ENCODE results near the gene STAC2. TPM values are rescaled to one million over a fixed set of nuclear protein-coding genes. Genes with fewer than 3 reads are reported as not detected.

STAC2 gene
- total and polyA plus RNA-seq, 9 of the 15 experiments (the other 6 are each of a cell fraction or from before 2014, with no cell fraction given), result not detected

GRCh38 chr17:39197380-39198185, 28.2 kb downstream of the STAC2 start, which contains the start of gene CACNB1 (continued):
- TF ChIP-seq, protein P1, sequence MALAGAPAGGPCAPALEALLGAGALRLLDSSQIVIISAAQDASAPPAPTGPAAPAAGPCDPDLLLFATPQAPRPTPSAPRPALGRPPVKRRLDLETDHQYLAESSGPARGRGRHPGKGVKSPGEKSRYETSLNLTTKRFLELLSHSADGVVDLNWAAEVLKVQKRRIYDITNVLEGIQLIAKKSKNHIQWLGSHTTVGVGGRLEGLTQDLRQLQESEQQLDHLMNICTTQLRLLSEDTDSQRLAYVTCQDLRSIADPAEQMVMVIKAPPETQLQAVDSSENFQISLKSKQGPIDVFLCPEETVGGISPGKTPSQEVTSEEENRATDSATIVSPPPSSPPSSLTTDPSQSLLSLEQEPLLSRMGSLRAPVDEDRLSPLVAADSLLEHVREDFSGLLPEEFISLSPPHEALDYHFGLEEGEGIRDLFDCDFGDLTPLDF (CRISPR knock-in tag; IDR thresholded peaks at IDR 0.05), result no peak
- TF ChIP-seq HOMEZ (CRISPR knock-in tag; IDR thresholded peaks at IDR 0.05), result no peak
- TF ChIP-seq RFX5 (IDR thresholded peaks at IDR 0.05; ENCODE audit: low read depth, low read length), result no peak
- TF ChIP-seq BCOR (IDR thresholded peaks at IDR 0.05), result no peak
- TF ChIP-seq NR2F6 (CRISPR knock-in tag; IDR thresholded peaks at IDR 0.05), result no peak
- TF ChIP-seq, protein P2, sequence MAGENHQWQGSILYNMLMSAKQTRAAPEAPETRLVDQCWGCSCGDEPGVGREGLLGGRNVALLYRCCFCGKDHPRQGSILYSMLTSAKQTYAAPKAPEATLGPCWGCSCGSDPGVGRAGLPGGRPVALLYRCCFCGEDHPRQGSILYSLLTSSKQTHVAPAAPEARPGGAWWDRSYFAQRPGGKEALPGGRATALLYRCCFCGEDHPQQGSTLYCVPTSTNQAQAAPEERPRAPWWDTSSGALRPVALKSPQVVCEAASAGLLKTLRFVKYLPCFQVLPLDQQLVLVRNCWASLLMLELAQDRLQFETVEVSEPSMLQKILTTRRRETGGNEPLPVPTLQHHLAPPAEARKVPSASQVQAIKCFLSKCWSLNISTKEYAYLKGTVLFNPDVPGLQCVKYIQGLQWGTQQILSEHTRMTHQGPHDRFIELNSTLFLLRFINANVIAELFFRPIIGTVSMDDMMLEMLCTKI (IDR thresholded peaks at IDR 0.05; ENCODE audit: partially characterized antibody), result no peak
- TF ChIP-seq HMG20B (CRISPR knock-in tag; IDR thresholded peaks at IDR 0.05), result no peak
- TF ChIP-seq, protein P3, sequence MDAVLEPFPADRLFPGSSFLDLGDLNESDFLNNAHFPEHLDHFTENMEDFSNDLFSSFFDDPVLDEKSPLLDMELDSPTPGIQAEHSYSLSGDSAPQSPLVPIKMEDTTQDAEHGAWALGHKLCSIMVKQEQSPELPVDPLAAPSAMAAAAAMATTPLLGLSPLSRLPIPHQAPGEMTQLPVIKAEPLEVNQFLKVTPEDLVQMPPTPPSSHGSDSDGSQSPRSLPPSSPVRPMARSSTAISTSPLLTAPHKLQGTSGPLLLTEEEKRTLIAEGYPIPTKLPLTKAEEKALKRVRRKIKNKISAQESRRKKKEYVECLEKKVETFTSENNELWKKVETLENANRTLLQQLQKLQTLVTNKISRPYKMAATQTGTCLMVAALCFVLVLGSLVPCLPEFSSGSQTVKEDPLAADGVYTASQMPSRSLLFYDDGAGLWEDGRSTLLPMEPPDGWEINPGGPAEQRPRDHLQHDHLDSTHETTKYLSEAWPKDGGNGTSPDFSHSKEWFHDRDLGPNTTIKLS (IDR thresholded peaks at IDR 0.05; ENCODE audit: borderline replicate concordance, low read depth), result no peak
- no peak for TF ChIP-seq SMARCA4 (IDR thresholded peaks at IDR 0.05)
- TF ChIP-seq, protein P4, sequence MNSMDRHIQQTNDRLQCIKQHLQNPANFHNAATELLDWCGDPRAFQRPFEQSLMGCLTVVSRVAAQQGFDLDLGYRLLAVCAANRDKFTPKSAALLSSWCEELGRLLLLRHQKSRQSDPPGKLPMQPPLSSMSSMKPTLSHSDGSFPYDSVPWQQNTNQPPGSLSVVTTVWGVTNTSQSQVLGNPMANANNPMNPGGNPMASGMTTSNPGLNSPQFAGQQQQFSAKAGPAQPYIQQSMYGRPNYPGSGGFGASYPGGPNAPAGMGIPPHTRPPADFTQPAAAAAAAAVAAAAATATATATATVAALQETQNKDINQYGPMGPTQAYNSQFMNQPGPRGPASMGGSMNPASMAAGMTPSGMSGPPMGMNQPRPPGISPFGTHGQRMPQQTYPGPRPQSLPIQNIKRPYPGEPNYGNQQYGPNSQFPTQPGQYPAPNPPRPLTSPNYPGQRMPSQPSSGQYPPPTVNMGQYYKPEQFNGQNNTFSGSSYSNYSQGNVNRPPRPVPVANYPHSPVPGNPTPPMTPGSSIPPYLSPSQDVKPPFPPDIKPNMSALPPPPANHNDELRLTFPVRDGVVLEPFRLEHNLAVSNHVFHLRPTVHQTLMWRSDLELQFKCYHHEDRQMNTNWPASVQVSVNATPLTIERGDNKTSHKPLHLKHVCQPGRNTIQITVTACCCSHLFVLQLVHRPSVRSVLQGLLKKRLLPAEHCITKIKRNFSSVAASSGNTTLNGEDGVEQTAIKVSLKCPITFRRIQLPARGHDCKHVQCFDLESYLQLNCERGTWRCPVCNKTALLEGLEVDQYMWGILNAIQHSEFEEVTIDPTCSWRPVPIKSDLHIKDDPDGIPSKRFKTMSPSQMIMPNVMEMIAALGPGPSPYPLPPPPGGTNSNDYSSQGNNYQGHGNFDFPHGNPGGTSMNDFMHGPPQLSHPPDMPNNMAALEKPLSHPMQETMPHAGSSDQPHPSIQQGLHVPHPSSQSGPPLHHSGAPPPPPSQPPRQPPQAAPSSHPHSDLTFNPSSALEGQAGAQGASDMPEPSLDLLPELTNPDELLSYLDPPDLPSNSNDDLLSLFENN (IDR thresholded peaks at IDR 0.05; ENCODE audit: low read depth in 2 of 2, low read length in 2 of 2), result no peak
- TF ChIP-seq SMAD1 (IDR thresholded peaks at IDR 0.05; ENCODE audit: low read depth, low read length, partially characterized antibody), result no peak
- no peak for TF ChIP-seq ETV1 (tag; conservative IDR thresholded peaks at IDR 0.05; ENCODE audit: low read depth)
- TF ChIP-seq, protein P5, sequence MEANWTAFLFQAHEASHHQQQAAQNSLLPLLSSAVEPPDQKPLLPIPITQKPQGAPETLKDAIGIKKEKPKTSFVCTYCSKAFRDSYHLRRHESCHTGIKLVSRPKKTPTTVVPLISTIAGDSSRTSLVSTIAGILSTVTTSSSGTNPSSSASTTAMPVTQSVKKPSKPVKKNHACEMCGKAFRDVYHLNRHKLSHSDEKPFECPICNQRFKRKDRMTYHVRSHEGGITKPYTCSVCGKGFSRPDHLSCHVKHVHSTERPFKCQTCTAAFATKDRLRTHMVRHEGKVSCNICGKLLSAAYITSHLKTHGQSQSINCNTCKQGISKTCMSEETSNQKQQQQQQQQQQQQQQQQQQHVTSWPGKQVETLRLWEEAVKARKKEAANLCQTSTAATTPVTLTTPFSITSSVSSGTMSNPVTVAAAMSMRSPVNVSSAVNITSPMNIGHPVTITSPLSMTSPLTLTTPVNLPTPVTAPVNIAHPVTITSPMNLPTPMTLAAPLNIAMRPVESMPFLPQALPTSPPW (CRISPR knock-in tag; IDR thresholded peaks at IDR 0.05), result peak; percentile 92
- no peak for TF ChIP-seq ZNF24 (IDR thresholded peaks at IDR 0.05)
- TF ChIP-seq ZSCAN32 (CRISPR knock-in tag; IDR thresholded peaks at IDR 0.05), result no peak
- TF ChIP-seq LARP7 (IDR thresholded peaks at IDR 0.05), result no peak
- TF ChIP-seq MED1 (CRISPR knock-in tag; IDR thresholded peaks at IDR 0.05; ENCODE audit: borderline replicate concordance), result no peak
- TF ChIP-seq NUFIP1 (IDR thresholded peaks at IDR 0.05; ENCODE audit: partially characterized antibody), result no peak

All from K562 (cell line).